WTC11 (cell line): Measurements from ENCODE around the gene RNF150. TPM values are rescaled to one million over a fixed set of nuclear protein-coding genes. Genes with fewer than 3 reads are reported as not detected.

Experiments used
- ATAC-seq: fragments of 200-7000 bp; cut with Tn5 transposase; 2 replicates; pipeline ENCODE4 v1.10.0; 2021; ENCODE audit warnings: mild to moderate bottlenecking, moderate library complexity
- CTCF ChIA-PET: fragments of 300-600 bp; sonication (Branson Sonifier 250); formaldehyde crosslinking; loops from one replicate; lab custom pipeline; 2021; ENCODE audit warnings: antibody characterized with exemption; lab: Charles Lee
- POLR2A ChIA-PET: fragments of 350-600 bp; sonication (Branson Sonifier 250); formaldehyde crosslinking; loops from one replicate; lab custom pipeline; 2021; ENCODE audit warnings: antibody characterized with exemption; lab: Charles Lee
- DNase-seq: peaks from one replicate; pipeline ENCODE4 v3.0.0; 2021; ENCODE audit warnings: low spot score
- H3K27ac Mint-ChIP-seq: 2 replicates; pipeline ENCODE4 v1.8.0; 2021; ENCODE audit warnings: mixed read lengths
- H3K27me3 Mint-ChIP-seq: 2 replicates; pipeline ENCODE4 v1.8.0; 2021; ENCODE audit warnings: low read depth, mild to moderate bottlenecking, moderate library complexity, mixed read lengths
- H3K36me3 Mint-ChIP-seq: 2 replicates; pipeline ENCODE4 v1.8.0; 2021; ENCODE audit warnings: mixed read lengths
- H3K4me1 Mint-ChIP-seq: 2 replicates; pipeline ENCODE4 v1.8.0; 2022; ENCODE audit warnings: mixed read lengths
- H3K4me3 Mint-ChIP-seq: 2 replicates; pipeline ENCODE4 v1.8.0; 2021; ENCODE audit warnings: mild to moderate bottlenecking, moderate library complexity, mixed read lengths
- H3K9me3 Mint-ChIP-seq: 2 replicates; pipeline ENCODE4 v1.8.0; 2021; ENCODE audit warnings: mixed read lengths
- ARID4B ChIP-seq: sonication (generic); formaldehyde crosslinking; IDR thresholded peaks from 2 replicates; pipeline ENCODE4 v1.8.0; 2023; ENCODE audit warnings: missing genetic modification reagents, mild to moderate bottlenecking, borderline replicate concordance
- ATF1 ChIP-seq: sonication (generic); formaldehyde crosslinking; IDR thresholded peaks from 2 replicates; pipeline ENCODE4 v1.8.1; 2023; ENCODE audit warnings: mild to moderate bottlenecking, moderate library complexity, missing genetic modification reagents
- CREB1 ChIP-seq: sonication (generic); formaldehyde crosslinking; IDR thresholded peaks from 2 replicates; pipeline ENCODE4 v1.8.0; 2023; ENCODE audit warnings: mild to moderate bottlenecking, missing genetic modification reagents
- ELF4 ChIP-seq: sonication (generic); formaldehyde crosslinking; IDR thresholded peaks from 2 replicates; pipeline ENCODE4 v1.8.1; 2022; ENCODE audit warnings: low read depth, mild to moderate bottlenecking, moderate library complexity, missing genetic modification reagents
- GABPB1 ChIP-seq: sonication (generic); formaldehyde crosslinking; IDR thresholded peaks from 2 replicates; pipeline ENCODE4 v1.8.1; 2023; ENCODE audit warnings: mild to moderate bottlenecking, missing genetic modification reagents
- MLX ChIP-seq: sonication (generic); formaldehyde crosslinking; IDR thresholded peaks from 2 replicates; pipeline ENCODE4 v1.8.1; 2023; ENCODE audit warnings: mild to moderate bottlenecking, missing genetic modification reagents, moderate library complexity
- NFE2L1 ChIP-seq: sonication (generic); formaldehyde crosslinking; IDR thresholded peaks from 2 replicates; pipeline ENCODE4 v1.8.1; 2023; ENCODE audit warnings: missing genetic modification reagents
- SP1 ChIP-seq: sonication (generic); formaldehyde crosslinking; conservative IDR thresholded peaks from 2 replicates; pipeline ENCODE4 v1.8.1; 2022; ENCODE audit warnings: missing genetic modification reagents
- ZBTB21 ChIP-seq: sonication (generic); formaldehyde crosslinking; IDR thresholded peaks from 2 replicates; pipeline ENCODE4 v1.8.1; 2023; ENCODE audit warnings: mild to moderate bottlenecking, missing genetic modification reagents, borderline replicate concordance
- ZNF121 ChIP-seq: sonication (generic); formaldehyde crosslinking; IDR thresholded peaks from 2 replicates; pipeline ENCODE4 v1.8.0; 2023; ENCODE audit warnings: missing genetic modification reagents
- ZNF232 ChIP-seq: sonication (generic); formaldehyde crosslinking; IDR thresholded peaks from 2 replicates; pipeline ENCODE4 v1.8.0; 2022; ENCODE audit warnings: mild to moderate bottlenecking, missing genetic modification reagents
- ZNF317 ChIP-seq: sonication (generic); formaldehyde crosslinking; IDR thresholded peaks from 2 replicates; pipeline ENCODE4 v1.8.1; 2023; ENCODE audit warnings: low read depth, mild to moderate bottlenecking, moderate library complexity, missing genetic modification reagents, borderline replicate concordance
- ZNF396 ChIP-seq: fragments of 250-450 bp; sonication (Bioruptor Pico); IDR thresholded peaks from 2 replicates; pipeline ENCODE4 v1.8.0; 2021; ENCODE audit warnings: mild to moderate bottlenecking, moderate library complexity, borderline replicate concordance
- ZNF532 ChIP-seq: fragments of 250-450 bp; sonication (Bioruptor Pico); IDR thresholded peaks from 2 replicates; pipeline ENCODE4 v1.9.0; 2021; ENCODE audit warnings: mild to moderate bottlenecking, borderline replicate concordance
- ZNF671 ChIP-seq: fragments of 250-450 bp; sonication (Bioruptor Pico); IDR thresholded peaks from 2 replicates; pipeline ENCODE4 v1.8.0; 2021; ENCODE audit warnings: mild to moderate bottlenecking
- ZSCAN18 ChIP-seq: fragments of 250-450 bp; sonication (Bioruptor Pico); IDR thresholded peaks from 2 replicates; pipeline ENCODE4 v2.1.2; 2022; ENCODE audit warnings: mild to moderate bottlenecking, moderate library complexity
- total RNA-seq: library from RNA; stranded (reverse); gene quantifications from 3 replicates; pipeline ENCODE4 v1.2.3, GENCODE V29; 2021

RNF150 gene
- total RNA-seq, 1 experiment from 2014 or later = 5.9 TPM

GRCh38 chr4:140980426-140981200, 152.7 kb downstream of the RNF150 start (continued):
- no peak for TF ChIP-seq MLX (CRISPR knock-in tag)

- Mint-ChIP-seq H3K27me3 (no peaks in the 10 kb centered on the region), H3K27ac (no peak overlapping the region), H3K4me1 (no peaks in the 10 kb centered on the region)
- TF ChIP-seq ZNF232 (CRISPR knock-in tag) = no peak
- no peak for TF ChIP-seq ZNF317 (CRISPR knock-in tag)
- no peak for TF ChIP-seq ZNF396 (CRISPR knock-in tag)
- no peak for TF ChIP-seq ZBTB21 (CRISPR knock-in tag)
- TF ChIP-seq, all 79 proteins: peak for 0
- Mint-ChIP-seq H3K9me3 (no peaks in the 10 kb centered on the region; the same call in 1 of the 2 replicates), H3K36me3 (no peaks in the 10 kb centered on the region), H3K4me3 (no peak overlapping the region)
- ATAC-seq (no peak), DNase-seq (no peak)
- POLR2A ChIA-PET = no interaction called here
- CTCF ChIA-PET = no interaction called here
Measured at GRCh38 chr4:140976768-140977167, 156.5 kb downstream of the RNF150 start.

GRCh38 chr4:140971077-140971792, 162.0 kb downstream of the RNF150 start:
- CTCF ChIA-PET = no interaction called here
- peak; percentile 96 for ATAC-seq

GRCh38 chr4:140969296-140969695, 164.0 kb downstream of the RNF150 start:
- ChIA-PET POLR2A (no interaction called here), CTCF (no interaction called here)
- no peaks in the 10 kb centered on the region for H3K27me3 Mint-ChIP-seq
- ATAC-seq (no peak), DNase-seq (no peak)
- peaks cover 17% of the 10 kb centered on the region for H3K4me1 Mint-ChIP-seq
- no peak overlapping the region for H3K27ac Mint-ChIP-seq
- H3K9me3 Mint-ChIP-seq = no peaks in the 10 kb centered on the region
- no peak overlapping the region for H3K4me3 Mint-ChIP-seq
- H3K36me3 Mint-ChIP-seq = no peaks in the 10 kb centered on the region
- TF ChIP-seq ATF1 (CRISPR knock-in tag) (no peak), ZNF532 (CRISPR knock-in tag) (no peak), CREB1 (CRISPR knock-in tag) (no peak), ZNF121 (no peak), SP1 (CRISPR knock-in tag) (no peak), ZSCAN18 (CRISPR knock-in tag) (no peak), ELF4 (CRISPR knock-in tag) (no peak), ZNF671 (CRISPR knock-in tag) (no peak), ARID4B (CRISPR knock-in tag) (no peak), GABPB1 (CRISPR knock-in tag) (no peak)

More at GRCh38 chr4:140971077-140971792, 162.0 kb downstream of the RNF150 start:
- no peaks in the 10 kb centered on the region; the same call in 1 of the 2 replicates for H3K9me3 Mint-ChIP-seq
- TF ChIP-seq CREB1 (CRISPR knock-in tag) (no peak), NFE2L1 (CRISPR knock-in tag) (no peak)
- no peak overlapping the region for H3K4me3 Mint-ChIP-seq
- POLR2A ChIA-PET = no interaction called here
- no peaks in the 10 kb centered on the region for H3K36me3 Mint-ChIP-seq
- DNase-seq = peak; percentile 22
- no peaks in the 10 kb centered on the region for H3K27me3 Mint-ChIP-seq
- H3K27ac Mint-ChIP-seq = no peak overlapping the region
- peaks cover 17% of the 10 kb centered on the region for H3K4me1 Mint-ChIP-seq
